K562 (cell line): ENCODE results near the gene FOS. TPM values are rescaled to one million over a fixed set of nuclear protein-coding genes. Genes with fewer than 3 reads are reported as not detected.
"Not testable (repeated sequence)": the region's sequence is repeated elsewhere in the genome, so short reads cannot be mapped to it uniquely, and the experiment has no call there.

Experiments
- ATAC-seq: fragments of 200-7000 bp; cut with Tn5 transposase; 3 replicates; pipeline ENCODE4 v1.9.1; 2020; ENCODE audit warnings: moderate library complexity
- BruUV-seq: library from RNA; stranded (reverse); fragments of 400-500 nt; replicated peaks from 2 replicates; lab custom pipeline; 2021; lab: Mats Ljungman, UMichigan
- CTCF ChIA-PET: fragments of 300-600 bp; formaldehyde crosslinking; extraction: SDS; loops from one replicate; lab custom pipeline; 2021; ENCODE audit warnings: low intra/inter-chr PET ratio; lab: Yijun Ruan, JAX
- POLR2A ChIA-PET: fragments of 300-600, 350-650 bp; sonication (Branson Sonifier 250); formaldehyde crosslinking; extraction: SDS; loops from one replicate; lab custom pipeline; 2021; ENCODE audit warnings: antibody characterized with exemption, inconsistent platforms; lab: Yijun Ruan, JAX
- DNase-seq, 4 experiments: peaks; one replicate each; pipeline versions ENCODE4 v3.0.0 to v3.0.0-alpha.2; 2011 to 2018; ENCODE audit warnings: low spot score in 3 of 4, mixed read lengths in 3 of 4; ENCODE audit errors: extremely low read depth in 1 of 4
- FAIRE-seq: peaks from 2 replicates; lab custom pipeline; 2011; peaks lifted over from hg19 to GRCh38; lab: Jason Lieb, UNC
- H2AFZ ChIP-seq: 2 replicates; pipeline ENCODE4 v1.6.0; 2011; ENCODE audit warnings: low read depth, low read length, control low read depth, inconsistent platforms
- H3K27ac ChIP-seq: fragments of 200-600 bp; 3 replicates; pipeline ENCODE4 v1.8.0; 2011; ENCODE audit warnings: low read depth, mild to moderate bottlenecking, control low read depth, inconsistent platforms, low read length, moderate library complexity, mixed read lengths; ENCODE audit errors: extremely low read depth
- H3K27me3 ChIP-seq, 2 experiments: fragments of 300-600 bp in 1 of 2; 2 replicates in 1 of 2; 3 replicates in 1 of 2; pipeline versions ENCODE4 v1.6.0 to v1.8.0; 2011; ENCODE audit warnings: inconsistent platforms in 2 of 2, low read length in 2 of 2, mild to moderate bottlenecking in 1 of 2, mixed read lengths in 1 of 2, moderate library complexity in 1 of 2; ENCODE audit not compliant: control insufficient read depth in 2 of 2, insufficient read depth in 2 of 2
- H3K36me3 ChIP-seq: fragments of 300-600 bp; 3 replicates; pipeline ENCODE4 v1.8.0; 2011; ENCODE audit warnings: mild to moderate bottlenecking, low read length, inconsistent platforms; ENCODE audit not compliant: control insufficient read depth, insufficient read depth
- H3K4me1 ChIP-seq, 2 experiments: fragments of 200-600 bp in 1 of 2; replicated peaks in 1 of 2; 2 replicates in 1 of 2; 3 replicates in 1 of 2; pipeline versions ENCODE4 v1.5.1 to v1.8.0; 2011; ENCODE audit warnings: inconsistent platforms in 2 of 2, low read length in 2 of 2, mild to moderate bottlenecking in 1 of 2, mixed read lengths in 1 of 2, moderate library complexity in 1 of 2; ENCODE audit not compliant: control insufficient read depth in 2 of 2, insufficient read depth in 2 of 2
- H3K4me2 ChIP-seq: 2 replicates; pipeline ENCODE4 v1.6.1; 2011; ENCODE audit warnings: low read length, control low read depth, inconsistent platforms, mixed read lengths; ENCODE audit not compliant: insufficient read depth
- H3K4me3 ChIP-seq: fragments of 200-600 bp; sonication (generic), shearing (Covaris generic); 2 replicates; pipeline ENCODE4 v1.5.1; 2016; ENCODE audit warnings: control low read depth, inconsistent platforms
- H3K79me2 ChIP-seq: fragments of 200-600 bp; 3 replicates; pipeline ENCODE4 v1.8.0; 2011; ENCODE audit warnings: low read length, inconsistent platforms; ENCODE audit not compliant: control insufficient read depth, insufficient read depth
- H3K9ac ChIP-seq, 2 experiments: 2 replicates each; pipeline versions ENCODE4 v1.6.0 to v1.6.1; 2011; ENCODE audit warnings: low read depth in 2 of 2, low read length in 2 of 2, control low read depth in 1 of 2, inconsistent platforms in 1 of 2, mild to moderate bottlenecking in 1 of 2, mixed read lengths in 1 of 2; ENCODE audit not compliant: insufficient read depth in 1 of 2
- H3K9me1 ChIP-seq: one replicate; pipeline ENCODE4 v1.6.0; 2011; ENCODE audit warnings: inconsistent platforms, mild to moderate bottlenecking, low read length, moderate library complexity; ENCODE audit not compliant: control insufficient read depth, insufficient read depth
- H3K9me3 ChIP-seq: replicated peaks from 2 replicates; pipeline ENCODE4 v1.5.1; 2011; ENCODE audit warnings: low read depth, low read length, inconsistent platforms; ENCODE audit not compliant: control insufficient read depth, insufficient read depth
- H4K20me1 ChIP-seq: replicated peaks from 2 replicates; pipeline ENCODE4 v1.6.1; 2011; ENCODE audit warnings: low read length, inconsistent platforms, mixed read lengths; ENCODE audit not compliant: control insufficient read depth, insufficient read depth
- ARID2 ChIP-seq: fragments of 450-650 bp; IDR thresholded peaks from 2 replicates; pipeline ENCODE4 v1.6.1; 2017; ENCODE audit warnings: antibody characterized with exemption, mild to moderate bottlenecking
- C11orf30 ChIP-seq: fragments of 450-650 bp; IDR thresholded peaks from 2 replicates; pipeline ENCODE4 v1.6.1; 2016; ENCODE audit warnings: low read depth, mild to moderate bottlenecking
- MCM7 ChIP-seq, 2 experiments: fragments of 450-650 bp; IDR thresholded peaks; 2 replicates each; pipeline ENCODE4 v1.6.1; 2016 to 2018
- NONO ChIP-seq, 2 experiments: fragments of 200-400 bp in 1 of 2; fragments of 450-650 bp in 1 of 2; formaldehyde crosslinking in 1 of 2; IDR thresholded peaks; 2 replicates each; pipeline ENCODE4 v1.6.1; 2017; ENCODE audit warnings: low read depth in 2 of 2, mild to moderate bottlenecking in 2 of 2, moderate library complexity in 2 of 2, low read length in 1 of 2
- SLC30A9 ChIP-seq: fragments of 250-450 bp; sonication (Bioruptor Pico); IDR thresholded peaks from 2 replicates; pipeline ENCODE4 v1.8.0; 2022; ENCODE audit warnings: mild to moderate bottlenecking, moderate library complexity
- SMC3 ChIP-seq: conservative IDR thresholded peaks from 2 replicates; pipeline ENCODE4 v1.6.1; 2011; ENCODE audit warnings: low read depth, low read length, improper control_type of control experiment; ENCODE audit not compliant: insufficient read depth
- ZNF143 ChIP-seq: sonication (generic); formaldehyde crosslinking; IDR thresholded peaks from 2 replicates; pipeline ENCODE4 v1.9.0; 2022; ENCODE audit warnings: mild to moderate bottlenecking, missing genetic modification reagents
- ZNF780A ChIP-seq: fragments of 250-450 bp; sonication (Bioruptor Pico); IDR thresholded peaks from 2 replicates; pipeline ENCODE4 v1.5.0; 2021; ENCODE audit warnings: mild to moderate bottlenecking
- WGBS: fragments of 100-300 bp; shearing (Covaris generic); methylation state at CpG from one replicate; pipeline ENCODE4 v1.1.6; 2016; ENCODE audit warnings: low coverage, mixed read lengths; ENCODE audit not compliant: insufficient coverage; ENCODE audit errors: missing lambda C conversion rate; 5-methylcytosine and 5-hydroxymethylcytosine counted together
- in situ Hi-C: fragments of 300-500 bp; cut with MboI; formaldehyde crosslinking; loops from 4 replicates; pipeline ENCODE4 v1.15.0; 2018; ENCODE audit warnings: inconsistent platforms, mixed read lengths
- intact Hi-C: fragments of 100-400 bp; cut with micrococcal nuclease; formaldehyde crosslinking; loops from 2 replicates; pipeline ENCODE4 v1.14.2; 2022
- polyA plus RNA-seq, 8 experiments: library from polyadenylated mRNA; depleted of rRNA in 4 of 8; stranded (reverse) in 5 of 8; unstranded in 3 of 8; fragments of >200 nt; fragmentation: Nextera tagmentation in 2 of 8; fragmentation: Illumina TruSeq in 1 of 8; extraction: Ambion mirVana in 2 of 8; extraction: Trizol in 1 of 8; gene quantifications; 2 replicates each; pipeline versions ENCODE4 v1.2.1 to v1.2.3, GENCODE V29; 2011 to 2014; ENCODE audit warnings: inconsistent platforms in 1 of 8, missing spikeins in 1 of 8
- total RNA-seq, 7 experiments: library from RNA; depleted of rRNA in 6 of 7; stranded (reverse); fragments of >200 nt in 6 of 7; fragmentation: Illumina TruSeq in 2 of 7; extraction: Trizol in 2 of 7; gene quantifications; 2 replicates each; pipeline versions ENCODE4 v1.2.1 to v1.2.3, GENCODE V29; 2011 to 2021; ENCODE audit warnings: low replicate concordance in 1 of 7
- TF ChIP-seq, protein P1 (sequence below): sonication (generic); formaldehyde crosslinking; IDR thresholded peaks from 2 replicates; pipeline ENCODE4 v1.8.0; 2023; ENCODE audit warnings: mild to moderate bottlenecking, missing genetic modification reagents

Gene FOS
- total and polyA plus RNA-seq, 9 of the 15 experiments (the other 6 are each of a cell fraction or from before 2014, with no cell fraction given), result 0.54 to 13.8 (median 8.9) TPM

DNA sequence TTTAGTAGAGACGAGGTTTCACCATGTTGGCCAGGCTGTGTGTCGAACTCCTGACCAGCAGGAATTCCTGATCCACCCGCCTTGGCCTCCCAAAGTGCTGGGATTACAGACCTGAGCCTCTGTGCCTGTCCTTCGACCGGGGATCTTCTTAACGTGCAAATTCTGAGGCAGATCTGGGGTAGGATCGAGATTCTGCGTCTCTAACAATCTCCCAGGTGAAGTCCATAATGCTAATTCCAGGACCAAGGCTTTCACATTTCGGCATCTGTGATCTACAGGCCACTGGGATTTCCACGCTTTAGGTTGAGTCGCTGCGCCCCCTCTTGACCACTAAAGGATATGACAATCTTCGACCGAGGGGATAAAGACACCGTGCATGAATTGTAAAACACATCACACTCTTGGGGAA, 24.8 kb downstream of the FOS start (continued):
- TF ChIP-seq SLC30A9 (CRISPR knock-in tag), result no peak
- TF ChIP-seq SMC3, result peak; percentile 88
- TF ChIP-seq MCM7 (IDR thresholded peaks at IDR 0.05), result no peak
- TF ChIP-seq ARID2, result peak; percentile 67
- TF ChIP-seq ZNF143 (CRISPR knock-in tag), result no peak
- no peak for TF ChIP-seq C11orf30
- TF ChIP-seq ZNF780A (CRISPR knock-in tag), result no peak
- TF ChIP-seq, protein P1, sequence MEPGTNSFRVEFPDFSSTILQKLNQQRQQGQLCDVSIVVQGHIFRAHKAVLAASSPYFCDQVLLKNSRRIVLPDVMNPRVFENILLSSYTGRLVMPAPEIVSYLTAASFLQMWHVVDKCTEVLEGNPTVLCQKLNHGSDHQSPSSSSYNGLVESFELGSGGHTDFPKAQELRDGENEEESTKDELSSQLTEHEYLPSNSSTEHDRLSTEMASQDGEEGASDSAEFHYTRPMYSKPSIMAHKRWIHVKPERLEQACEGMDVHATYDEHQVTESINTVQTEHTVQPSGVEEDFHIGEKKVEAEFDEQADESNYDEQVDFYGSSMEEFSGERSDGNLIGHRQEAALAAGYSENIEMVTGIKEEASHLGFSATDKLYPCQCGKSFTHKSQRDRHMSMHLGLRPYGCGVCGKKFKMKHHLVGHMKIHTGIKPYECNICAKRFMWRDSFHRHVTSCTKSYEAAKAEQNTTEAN, result no peak
- TF ChIP-seq NONO (IDR thresholded peaks at IDR 0.05; ENCODE audit: low read depth in 2 of 2, low read length in 1 of 2), result no peak

DNA sequence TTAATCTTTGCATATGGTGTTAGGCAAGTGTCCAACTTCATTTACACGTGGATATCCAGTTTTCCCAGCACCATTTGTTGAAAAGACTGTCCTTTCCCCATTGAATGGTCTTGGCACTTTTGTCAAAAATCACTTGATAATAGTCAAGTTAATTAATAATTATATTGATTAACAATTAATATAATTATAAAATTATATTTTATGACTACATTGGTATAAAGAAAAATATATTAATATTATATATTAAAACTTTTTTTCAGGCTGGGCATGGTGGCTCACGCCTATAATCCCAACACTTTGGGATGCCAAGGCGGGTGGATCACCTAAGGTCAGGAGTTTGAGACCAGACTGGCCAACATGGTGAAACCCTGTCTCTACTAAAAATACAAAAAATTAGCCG, 27.8 kb downstream of the FOS start:
- H3K9me3 ChIP-seq, FAIRE-seq, H3K79me2 ChIP-seq, H3K4me3 ChIP-seq, POLR2A ChIA-PET, DNase-seq, H3K4me2 ChIP-seq, H3K4me1 ChIP-seq, ATAC-seq, H3K27ac ChIP-seq, H2AFZ ChIP-seq, H3K9me1 ChIP-seq, H3K36me3 ChIP-seq, H3K9ac ChIP-seq, BruUV-seq, H4K20me1 ChIP-seq, H3K27me3 ChIP-seq: not testable (repeated sequence)
- intact Hi-C loops (loop anchor here (2.0 to 10.0 kb wide), 4 partner anchors 254 to 392 kb away; no protein-coding TSS in a partner anchor), in situ Hi-C loops (loop anchor here (10.0 kb wide), 2 partner anchors 258 to 442 kb away; no protein-coding TSS in a partner anchor)
- CTCF ChIA-PET, result interaction anchor here (0.6 to 3.7 kb wide), 5 partner anchors 173 to 254 kb away, joined by 3 to 38 read pairs (median 6); no protein-coding TSS in a partner anchor
- 41% methylated on average over 4 of the region's 4 CpGs for WGBS
